HG03558 (cell line): ENCODE measurements around the gene TTYH3.

Source experiments
- ATAC-seq: cut with Tn5 transposase; IDR thresholded peaks from one replicate; pipeline ENCODE4 v1.9.1; 2021; ENCODE audit warnings: moderate number of reproducible peaks; ENCODE audit not compliant: unreplicated experiment; ENCODE audit errors: extremely low read depth

TTYH3 gene

DNA sequence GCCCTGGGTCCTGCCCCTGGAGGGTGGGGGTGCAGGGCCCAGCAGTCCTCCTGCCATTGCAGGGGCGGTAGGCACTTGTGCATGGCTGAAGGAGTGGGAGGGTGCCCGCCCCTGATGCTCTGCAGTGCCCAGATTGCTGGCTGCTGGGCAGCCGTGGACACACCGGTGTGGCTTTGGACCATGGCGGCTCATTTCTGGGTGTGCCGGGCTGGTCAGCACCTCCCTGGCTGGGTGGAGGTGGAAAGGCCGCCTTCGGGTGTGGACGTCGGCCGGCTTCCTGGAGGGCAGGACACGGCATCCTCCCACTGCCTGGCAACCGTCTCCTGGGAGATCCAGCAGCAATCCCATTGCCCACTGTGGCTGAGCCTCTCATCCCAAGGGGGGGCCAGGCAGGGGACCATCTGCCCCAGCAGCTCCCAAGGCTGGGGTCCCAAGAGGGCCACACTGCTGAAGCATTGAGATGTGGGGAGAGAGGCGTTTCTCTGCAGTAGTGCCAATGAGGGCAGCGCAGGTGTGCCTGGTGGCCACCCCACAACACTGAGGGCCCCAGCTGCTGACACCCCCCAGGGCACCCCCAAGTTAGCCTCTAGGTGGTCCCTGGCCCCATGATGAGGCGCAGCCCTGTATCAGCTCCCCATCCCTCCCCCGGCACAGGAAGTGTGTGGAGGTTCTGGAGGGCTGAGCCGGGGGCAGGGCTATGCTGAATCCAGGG lies 12.9 kb downstream of the TTYH3 start:
- no peak for ATAC-seq

DNA sequence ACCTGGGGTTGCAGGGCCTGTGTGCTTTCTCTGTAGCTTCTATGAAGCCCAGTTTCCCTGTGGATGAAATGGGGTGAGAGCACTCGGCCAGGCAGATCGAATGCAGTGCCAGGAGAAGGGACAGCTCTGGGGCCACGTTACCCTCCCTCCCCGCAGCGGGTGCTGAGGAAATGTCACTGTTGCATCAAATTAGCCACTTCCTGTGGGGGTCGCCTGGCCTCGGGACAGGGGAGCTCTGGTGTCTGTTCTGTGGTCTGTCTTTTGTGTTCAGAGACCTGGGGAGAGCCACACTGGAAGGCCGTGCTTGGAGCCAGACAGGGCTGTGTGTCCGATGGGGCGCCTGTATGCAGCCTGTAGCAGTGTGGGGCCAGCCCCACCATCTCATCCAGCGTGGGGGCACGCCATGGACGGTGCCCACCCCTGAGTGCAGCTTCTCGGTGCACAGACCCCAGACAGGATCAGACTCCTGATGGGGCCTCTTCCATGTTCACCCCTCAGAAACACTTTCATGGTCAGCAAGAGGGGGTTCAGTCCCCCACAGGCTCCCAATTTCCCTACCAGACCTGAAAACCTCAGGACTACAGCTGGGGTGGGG lies 13.6 kb downstream of the TTYH3 start:
- no peak for ATAC-seq

DNA sequence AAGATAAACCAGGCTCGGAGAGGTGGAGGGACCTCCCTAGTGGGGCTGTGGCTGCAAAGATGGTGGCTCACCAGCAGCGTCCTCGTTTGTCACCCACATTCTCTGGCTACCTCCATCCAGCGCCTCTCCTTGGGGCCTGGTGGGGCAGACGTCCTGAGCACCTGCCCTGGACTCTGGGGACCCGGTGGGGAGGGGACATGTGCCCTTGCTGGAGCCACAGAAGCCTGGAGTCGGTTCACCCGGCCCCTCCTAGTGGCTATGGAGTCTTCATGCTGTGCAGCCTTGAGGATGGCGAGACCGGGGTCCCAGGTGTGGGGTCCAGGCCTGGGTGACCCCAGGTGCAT lies 14.5 kb downstream of the TTYH3 start:
- ATAC-seq, result no peak

DNA sequence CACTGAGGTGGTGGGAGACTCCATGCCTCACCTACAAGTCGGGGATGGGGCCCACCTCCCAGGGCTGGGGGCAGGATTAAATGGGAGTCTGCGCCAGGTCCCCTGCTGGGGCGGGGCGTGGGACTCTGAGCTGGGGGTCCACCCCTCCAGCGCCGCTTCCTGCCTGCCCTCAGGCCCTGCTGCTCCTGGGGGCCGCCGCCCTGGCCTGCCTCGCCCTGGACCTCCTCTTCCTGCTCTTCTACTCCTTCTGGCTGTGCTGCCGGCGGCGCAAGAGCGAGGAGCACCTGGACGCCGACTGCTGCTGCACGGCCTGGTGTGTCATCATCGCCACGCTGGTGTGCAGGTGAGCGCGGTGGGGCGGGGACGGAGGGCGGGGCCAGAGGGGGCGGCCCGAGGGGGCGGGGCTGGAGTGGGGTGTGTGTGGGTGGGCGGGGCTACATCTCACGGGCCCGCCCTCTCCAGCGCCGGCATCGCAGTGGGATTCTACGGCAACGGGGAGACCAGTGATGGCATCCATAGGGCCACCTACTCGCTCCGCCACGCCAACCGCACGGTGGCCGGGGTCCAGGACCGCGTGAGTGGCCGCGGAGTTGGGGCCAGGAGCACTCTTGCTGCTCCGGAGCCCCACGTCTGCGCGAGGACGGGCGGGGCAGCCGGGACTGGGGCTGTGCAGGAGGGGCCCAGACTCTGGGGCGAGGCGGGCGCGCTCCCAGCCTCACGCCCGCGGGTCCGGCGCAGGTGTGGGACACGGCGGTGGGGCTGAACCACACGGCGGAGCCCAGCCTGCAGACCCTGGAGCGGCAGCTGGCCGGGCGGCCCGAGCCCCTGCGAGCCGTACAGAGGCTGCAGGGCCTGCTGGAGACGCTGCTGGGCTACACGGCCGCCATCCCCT lies 15.1 kb downstream of the TTYH3 start:
- no peak for ATAC-seq

DNA sequence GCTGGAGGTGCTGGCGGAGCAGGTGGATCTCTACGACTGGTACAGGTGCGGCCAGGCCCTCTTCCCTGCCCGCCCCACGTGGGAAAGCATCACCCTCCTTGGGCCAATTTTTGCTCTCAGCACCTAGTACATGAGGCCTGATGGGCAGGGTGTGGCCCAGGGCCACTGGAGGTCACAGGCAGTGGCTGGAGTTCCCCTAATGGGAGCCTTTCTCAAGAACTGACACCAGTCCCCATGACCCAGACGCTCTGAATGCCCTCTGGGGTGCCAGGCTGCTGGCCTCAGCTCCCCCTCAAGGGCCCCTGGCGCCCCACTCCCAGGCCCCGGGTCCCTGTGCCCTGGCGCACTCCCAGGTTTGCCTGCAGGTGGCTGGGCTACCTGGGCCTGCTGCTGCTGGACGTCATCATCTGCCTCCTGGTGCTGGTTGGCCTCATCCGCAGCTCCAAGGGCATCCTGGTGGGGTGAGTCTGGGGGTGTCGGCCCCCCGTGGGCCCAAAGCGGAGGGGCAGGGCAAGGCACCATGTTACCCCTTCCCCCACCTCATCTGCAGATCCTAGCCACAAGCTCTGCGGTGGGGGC lies 15.9 kb downstream of the TTYH3 start:
- ATAC-seq, result no peak

DNA sequence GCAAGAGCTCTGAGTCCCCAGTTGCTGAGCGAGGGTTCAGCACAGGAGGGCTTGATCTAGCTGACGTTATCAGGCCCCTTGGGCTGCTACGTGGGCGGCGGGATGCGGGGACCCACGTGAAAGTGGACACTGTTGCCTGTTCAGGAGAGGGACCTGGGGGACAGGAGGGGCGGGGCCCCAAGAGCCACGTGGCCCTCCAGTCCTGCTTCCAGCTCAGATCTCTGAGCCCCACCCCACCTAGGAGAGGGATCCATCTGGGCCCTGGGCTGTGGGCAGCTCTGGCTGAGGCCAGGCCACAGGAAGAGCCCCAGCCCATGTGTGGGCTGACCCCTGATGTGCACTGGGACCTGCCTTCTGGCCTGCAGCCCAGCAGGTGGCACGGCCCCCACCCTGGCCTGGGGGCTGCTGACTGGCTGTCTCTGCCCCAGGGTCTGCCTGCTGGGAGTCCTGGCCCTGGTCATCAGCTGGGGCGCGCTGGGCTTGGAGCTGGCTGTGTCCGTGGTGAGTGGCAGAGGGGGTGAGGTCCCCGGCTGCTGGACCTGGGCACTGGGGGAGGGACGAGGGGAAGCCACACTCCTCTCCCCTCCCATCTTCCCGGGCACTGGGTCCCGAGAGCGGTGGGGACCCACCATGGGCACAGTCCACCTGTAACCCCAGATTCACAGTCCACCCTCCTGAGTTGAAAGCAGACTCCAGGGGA lies 17.5 kb downstream of the TTYH3 start:
- ATAC-seq, result no peak

DNA sequence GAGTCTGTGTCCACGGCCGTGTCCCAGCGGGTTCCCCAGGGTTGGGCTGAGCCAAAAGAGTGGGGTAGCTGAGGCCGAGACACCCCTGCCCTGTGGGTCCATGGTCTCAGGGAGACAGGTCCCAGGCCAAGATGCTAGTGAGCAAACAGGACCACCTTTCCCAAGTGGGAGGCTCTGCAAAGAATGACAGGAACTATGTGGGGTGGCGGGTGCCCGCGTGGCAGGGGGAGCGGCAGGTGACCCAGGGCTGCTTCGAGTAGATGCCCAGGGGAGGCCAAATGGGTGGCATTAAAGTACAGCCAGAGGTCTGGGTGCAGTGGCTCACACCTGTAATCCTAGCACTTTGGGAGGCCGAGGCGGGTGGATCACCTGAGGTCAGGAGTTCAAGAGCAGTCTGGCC lies 18.2 kb downstream of the TTYH3 start:
- no peak for ATAC-seq

DNA sequence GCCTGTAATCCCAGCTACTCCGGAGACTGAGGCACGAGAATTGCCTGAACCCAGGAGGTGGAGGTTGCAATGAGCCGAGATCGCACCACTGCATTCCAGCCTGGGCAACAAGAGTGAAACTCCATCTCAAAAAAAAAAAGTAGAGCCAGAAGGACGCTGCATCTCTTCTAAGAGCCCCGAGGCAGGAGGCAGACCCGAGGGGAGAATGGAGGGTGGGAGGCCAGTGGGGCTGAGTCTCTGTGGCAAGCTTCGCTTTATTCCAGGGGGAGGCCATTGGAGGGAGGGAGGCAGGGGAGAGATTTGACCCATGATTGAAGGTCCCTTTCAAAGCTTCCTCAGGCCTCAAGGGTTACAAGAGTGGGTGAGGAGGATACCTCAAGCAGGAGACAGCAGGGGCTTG lies 18.7 kb downstream of the TTYH3 start:
- no peak for ATAC-seq

DNA sequence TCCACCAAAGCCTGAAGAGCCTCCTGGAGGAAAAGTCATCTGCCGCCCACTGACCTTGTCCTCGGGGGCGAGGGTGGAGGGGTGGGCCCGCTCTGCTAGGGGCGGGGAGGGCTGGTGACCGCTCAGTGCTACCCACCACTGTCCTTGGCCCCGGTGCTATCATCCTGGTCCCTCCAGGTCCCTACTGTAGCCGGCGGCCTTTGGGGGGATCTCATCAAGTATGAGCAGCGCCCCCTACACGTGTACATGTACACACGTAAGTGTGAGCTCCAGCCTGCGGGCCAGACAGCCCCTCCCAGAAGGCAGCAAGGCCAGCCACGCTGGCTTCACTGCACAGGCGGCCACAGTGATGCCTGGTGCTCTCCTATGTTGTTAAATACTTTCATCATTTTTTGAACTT lies 19.6 kb downstream of the TTYH3 start:
- ATAC-seq, result no peak

DNA sequence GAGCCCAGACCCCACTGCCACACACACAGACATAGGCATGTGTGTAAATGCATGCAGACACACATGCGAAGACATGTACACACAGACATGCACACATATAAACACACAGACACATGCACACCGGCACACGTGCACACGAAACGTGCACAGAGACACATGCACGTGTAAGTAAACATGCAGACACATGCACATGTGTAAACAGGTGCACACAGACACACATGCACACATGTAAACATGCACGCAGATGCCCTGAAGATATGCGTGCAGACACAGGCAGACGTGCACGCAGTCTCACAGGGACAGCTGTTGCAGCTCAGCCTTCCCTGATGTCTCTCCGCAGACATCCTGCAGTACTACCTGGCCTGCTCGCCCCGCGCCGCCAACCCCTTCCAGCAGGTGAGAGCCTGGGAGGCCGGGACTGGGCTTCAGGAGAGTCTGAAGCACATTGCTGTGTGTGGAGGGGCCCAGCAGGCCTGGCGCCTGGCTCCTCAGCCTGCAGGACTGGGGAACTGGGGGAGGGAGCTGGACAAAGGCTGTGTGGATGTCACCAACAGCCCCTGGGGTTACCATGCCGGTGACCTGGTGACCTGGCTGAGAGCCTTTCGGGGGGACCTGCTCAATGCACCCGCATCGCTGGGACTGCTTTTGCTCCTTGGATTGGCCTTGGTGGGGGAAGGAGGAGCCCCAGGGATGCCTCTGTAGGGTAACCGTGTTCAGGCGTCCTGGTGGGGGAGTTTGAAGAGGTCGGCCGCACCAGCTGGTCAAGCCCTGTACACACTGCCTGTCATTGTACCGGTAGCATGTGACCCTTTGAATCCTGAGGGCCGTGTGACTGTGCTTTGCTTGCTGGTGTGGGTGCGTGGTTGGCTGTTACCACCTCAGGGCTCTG lies 20.3 kb downstream of the TTYH3 start:
- ATAC-seq, result no peak

DNA sequence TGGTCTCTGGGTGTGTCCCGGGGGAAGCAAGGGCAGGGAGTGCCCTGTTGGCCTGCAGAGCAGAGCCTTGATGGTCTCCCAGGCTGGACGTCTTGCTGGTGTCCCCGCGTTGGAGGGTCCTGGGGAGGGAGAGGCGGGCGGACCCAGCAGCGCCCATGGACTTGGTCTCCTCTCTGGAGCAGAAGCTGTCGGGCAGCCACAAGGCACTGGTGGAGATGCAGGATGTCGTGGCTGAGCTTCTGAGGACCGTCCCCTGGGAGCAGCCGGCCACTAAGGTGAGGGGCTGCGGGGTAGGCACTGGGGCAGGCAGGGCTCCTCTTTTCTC lies 20.9 kb downstream of the TTYH3 start:
- ATAC-seq, result no peak

DNA sequence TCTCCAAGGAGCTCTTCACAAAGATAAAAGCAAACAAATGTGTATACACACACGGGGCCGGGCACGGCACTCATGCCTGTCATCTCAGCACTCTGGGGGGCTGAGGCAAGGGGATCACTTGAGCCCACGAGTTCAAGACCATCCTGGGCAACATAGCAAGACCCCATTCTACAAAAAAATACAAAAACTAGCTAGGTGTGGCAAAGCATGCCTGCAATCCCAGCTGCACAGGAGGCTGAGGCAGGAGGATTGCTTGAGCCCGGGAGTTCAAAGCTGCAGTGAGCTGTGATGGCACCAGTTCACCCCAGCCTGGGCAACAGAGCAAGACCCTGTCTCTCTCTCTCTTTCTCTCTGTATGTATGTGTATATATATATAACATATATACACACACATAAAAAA lies 22.3 kb downstream of the TTYH3 start:
- no peak for ATAC-seq

DNA sequence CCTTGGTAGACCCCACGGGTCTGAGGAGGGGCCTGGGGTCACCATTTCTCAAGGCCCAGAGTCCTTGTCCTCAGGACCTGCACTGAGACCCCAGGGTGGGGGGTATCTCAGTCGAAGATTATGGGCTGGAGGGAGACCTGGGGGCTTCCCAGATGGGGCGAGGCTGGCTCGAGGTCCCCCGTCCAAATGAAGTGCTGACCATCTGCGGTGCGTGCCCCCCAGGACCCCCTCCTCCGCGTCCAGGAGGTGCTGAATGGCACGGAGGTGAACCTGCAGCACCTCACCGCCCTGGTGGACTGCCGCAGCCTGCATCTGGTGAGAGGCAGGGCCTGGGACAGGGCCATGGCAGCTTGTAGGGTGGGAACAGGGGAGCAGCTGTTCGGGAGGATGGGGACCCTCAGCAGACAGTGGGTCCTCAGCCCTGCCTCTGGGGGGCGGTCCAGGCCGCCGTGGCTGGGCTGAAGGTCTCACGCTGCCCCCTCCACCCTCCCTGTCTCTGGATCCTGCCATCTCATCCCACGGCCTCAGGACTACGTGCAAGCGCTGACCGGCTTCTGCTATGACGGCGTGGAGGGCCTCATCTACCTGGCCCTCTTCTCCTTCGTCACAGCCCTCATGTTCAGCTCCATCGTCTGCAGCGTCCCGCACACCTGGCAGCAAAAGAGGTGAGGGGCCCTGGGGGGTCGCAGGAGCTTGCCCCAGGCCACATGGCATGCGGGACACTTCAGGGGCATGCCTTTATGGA lies 24.3 kb downstream of the TTYH3 start:
- ATAC-seq, result no peak

DNA sequence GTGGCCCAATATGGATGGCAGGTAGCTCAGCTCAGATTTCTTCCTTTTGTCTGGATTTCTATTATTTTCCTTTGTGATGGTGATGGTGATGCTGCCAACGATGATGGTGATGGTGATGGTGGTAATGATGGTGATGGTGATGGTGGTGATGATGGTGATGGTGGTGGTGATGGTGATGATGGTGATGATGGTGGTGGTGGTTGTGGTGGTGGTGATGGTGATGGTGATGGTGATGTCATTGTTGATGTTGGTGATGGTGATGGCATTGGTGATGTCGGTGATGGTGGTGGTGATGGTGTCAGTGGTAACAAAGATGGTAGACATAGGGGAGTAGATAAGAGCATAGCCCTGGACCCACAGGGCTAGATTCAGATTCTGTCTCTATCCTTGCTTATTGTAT lies 25.4 kb downstream of the TTYH3 start:
- ATAC-seq, result no peak

DNA sequence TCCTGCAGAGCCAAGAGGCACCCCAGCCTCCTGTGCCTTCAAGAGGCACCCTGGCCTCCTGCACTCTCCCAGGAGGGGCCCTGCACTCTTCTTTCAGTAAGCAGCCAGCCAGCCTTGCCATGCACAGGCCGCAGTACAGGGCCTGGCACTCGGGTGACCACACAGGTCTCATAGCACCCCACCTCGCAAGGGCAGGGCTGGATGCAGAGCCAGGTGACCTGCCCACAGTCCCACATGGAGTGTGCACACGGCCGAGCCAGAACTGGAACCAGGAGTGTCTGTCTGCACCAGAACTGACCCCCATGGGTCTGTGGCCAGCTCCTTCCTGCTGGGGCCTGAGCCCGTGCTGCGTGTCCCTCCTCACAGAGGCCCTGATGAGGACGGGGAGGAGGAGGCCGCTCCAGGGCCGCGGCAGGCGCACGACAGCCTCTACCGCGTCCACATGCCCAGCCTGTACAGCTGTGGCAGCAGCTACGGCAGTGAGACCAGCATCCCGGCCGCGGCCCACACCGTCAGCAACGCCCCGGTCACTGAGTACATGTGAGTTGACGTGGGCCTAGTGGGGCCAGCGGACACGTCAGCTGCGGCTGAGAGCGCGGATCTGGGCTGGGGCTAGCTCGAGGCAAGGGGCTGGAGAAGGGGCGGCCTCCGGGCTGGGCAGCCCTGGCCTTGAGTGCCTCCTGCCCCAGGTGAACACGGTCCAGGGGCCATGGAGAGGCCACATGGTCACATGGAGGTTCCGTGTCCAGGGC lies 26.3 kb downstream of the TTYH3 start:
- ATAC-seq, result no peak

DNA sequence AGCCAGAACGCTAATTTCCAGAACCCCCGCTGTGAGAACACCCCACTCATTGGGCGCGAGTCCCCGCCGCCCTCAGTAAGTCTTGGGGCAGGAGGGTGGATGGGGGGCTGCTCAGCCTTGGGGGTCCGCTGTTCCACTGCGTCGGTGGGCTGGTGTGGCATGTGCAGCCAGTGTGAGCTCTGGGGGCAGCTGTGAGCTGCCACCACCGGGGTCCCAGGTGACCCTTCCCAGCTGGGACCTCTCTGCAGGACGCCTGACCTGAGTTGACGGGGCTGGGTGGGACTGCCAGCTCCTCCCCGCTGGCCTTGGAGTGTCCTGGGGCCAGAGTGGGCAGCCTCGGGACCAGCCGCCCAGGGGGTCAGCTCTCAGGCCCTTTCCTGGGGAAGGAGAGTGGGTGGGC lies 27.2 kb downstream of the TTYH3 start:
- no peak for ATAC-seq

DNA sequence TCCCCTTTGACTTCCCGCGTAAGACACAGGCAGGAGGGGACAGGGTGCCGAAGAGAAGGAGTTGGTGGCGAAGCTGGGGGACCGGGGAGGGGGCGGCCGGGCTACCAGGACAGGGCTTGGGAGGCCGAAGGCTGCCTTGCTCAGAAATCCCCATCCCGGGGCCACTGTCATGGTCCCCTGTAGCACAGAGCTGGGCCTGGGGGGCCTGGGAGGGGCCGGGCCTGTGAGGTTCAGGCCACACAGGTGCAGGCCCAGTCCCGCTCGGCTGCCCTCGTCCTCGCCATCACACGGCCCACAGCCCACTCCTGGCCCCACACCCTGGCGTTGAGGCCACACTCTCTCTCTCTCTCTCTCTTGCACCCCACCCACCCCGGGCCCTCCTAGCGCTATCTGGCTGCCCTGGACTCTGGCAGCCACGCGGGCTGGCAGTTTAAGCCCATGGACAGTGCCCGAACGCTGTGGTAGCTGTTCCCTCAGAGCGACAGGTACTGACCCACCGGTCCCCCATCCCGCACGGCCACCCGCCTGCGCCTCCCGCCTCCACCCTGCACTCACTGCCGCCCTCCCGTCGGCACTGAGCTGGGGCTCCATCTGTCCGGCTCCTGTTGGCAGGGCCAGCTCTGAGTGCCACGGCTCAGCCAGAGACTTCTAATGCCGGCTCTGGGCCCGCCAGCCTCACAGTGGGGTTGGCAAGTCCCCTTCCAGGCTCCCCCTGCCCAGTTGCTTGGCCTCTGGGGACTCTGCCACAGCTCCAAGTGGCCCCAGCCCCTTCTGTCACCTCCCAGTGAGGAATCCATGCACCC lies 28.0 kb downstream of the TTYH3 start:
- ATAC-seq, result no peak
